Sigmoid colon (tissue), 7 donors: ENCODE results near the gene FASN. TPM values are rescaled to one million over a fixed set of nuclear protein-coding genes. Genes with fewer than 3 reads are reported as not detected.

Experiments used
- DNase-seq: peaks from one replicate; pipeline ENCODE4 v3.0.0-alpha.2; 2019
- H3K27ac ChIP-seq, 4 donors: fragments of 200-600 bp; sonication (generic); one replicate each; pipeline ENCODE4 v1.5.1; 2016 to 2019; ENCODE audit warnings: mild to moderate bottlenecking in 1 of 4
- H3K27me3 ChIP-seq, 3 donors: fragments of 200-600 bp; sonication (generic); one replicate each; pipeline ENCODE4 v1.5.1; 2019; ENCODE audit warnings: mild to moderate bottlenecking in 1 of 3
- H3K36me3 ChIP-seq, 4 donors: fragments of 200-600 bp; sonication (generic); one replicate each; pipeline ENCODE4 v1.5.1; 2016 to 2019
- H3K4me1 ChIP-seq, 4 donors: fragments of 200-600 bp; sonication (generic); one replicate each; pipeline ENCODE4 v1.5.1; 2017 to 2019
- H3K4me3 ChIP-seq, 4 donors: fragments of 200-600 bp; sonication (generic); one replicate each; pipeline ENCODE4 v1.5.1; 2017 to 2019; ENCODE audit warnings: mild to moderate bottlenecking in 2 of 4, moderate library complexity in 1 of 4
- H3K9me3 ChIP-seq, 4 donors: fragments of 200-600 bp in 3 of 4; sonication (generic) in 3 of 4; one replicate each; pipeline versions ENCODE4 v1.5.1 to v1.6.1; 2013 to 2019
- CTCF ChIP-seq, 4 experiments: fragments of 450-650 bp in 3 of 4; fragments of 200-600 bp in 1 of 4; IDR thresholded peaks; one replicate each; pipeline ENCODE4 v1.5.1; 2016 to 2019; ENCODE audit warnings: antibody characterized with exemption in 4 of 4, mild to moderate bottlenecking in 3 of 4, moderate library complexity in 2 of 4
- EP300 ChIP-seq, 4 donors: sonication (generic); formaldehyde crosslinking; IDR thresholded peaks; one replicate each; pipeline ENCODE4 v1.6.1; 2017; ENCODE audit warnings: antibody characterized with exemption in 4 of 4
- POLR2A ChIP-seq, 2 donors: fragments of 450-650 bp; IDR thresholded peaks; one replicate each; pipeline ENCODE4 v1.6.1; 2016; ENCODE audit warnings: antibody characterized with exemption in 2 of 2, mild to moderate bottlenecking in 2 of 2, moderate library complexity in 2 of 2
- POLR2AphosphoS5 ChIP-seq, 4 donors: sonication (generic); formaldehyde crosslinking; IDR thresholded peaks; one replicate each; pipeline ENCODE4 v1.6.1; 2017; ENCODE audit warnings: antibody characterized with exemption in 4 of 4
- WGBS, 2 donors: extraction: QIAGEN DNeasy Blood & Tissue Kit; methylation state at CpG; one replicate each; pipeline ENCODE4 v1.1.7; 2013; 5-methylcytosine and 5-hydroxymethylcytosine counted together
- intact Hi-C: fragments of 100-400 bp; cut with DNase I; formaldehyde crosslinking; loops from one replicate; pipeline ENCODE4 v1.15.1; 2023
- polyA plus RNA-seq, 3 donors: library from polyadenylated mRNA; stranded (reverse); fragments of 200-250 nt; gene quantifications; one replicate each; pipeline ENCODE4 v1.2.3, GENCODE V29; 2013
- total RNA-seq, 4 donors: library from RNA; depleted of rRNA; stranded (reverse); fragments of >200 nt; gene quantifications; one replicate each; pipeline ENCODE4 v1.1.0, GENCODE V29; 2016
- donor health status: healthy with polysubstance abuse.
- donor health status: Bipolar disorder and iron deficiency.
- donor health status: healthy.

The FASN gene
- total and polyA plus RNA-seq, 7 donors, result 12.7 to 152 (median 18.0) TPM

- Histone ChIP-seq H3K4me1 (peaks cover 0 to 25% (median 22%) of the 10 kb centered on the region in 4 donors), H3K4me3 (peak overlapping the region in 2 of 4 donors; percentile 50 to 58), H3K27ac (no peak overlapping the region), H3K27me3 (peaks cover 6 to 21% (median 18%) of the 10 kb centered on the region in 3 donors), H3K36me3 (no peaks in the 10 kb centered on the region), H3K9me3 (no peaks in the 10 kb centered on the region)
- no peak for TF ChIP-seq POLR2A (IDR thresholded peaks at IDR 0.05)
- TF ChIP-seq CTCF (IDR thresholded peaks at IDR 0.05), result no peak
- no peak for TF ChIP-seq POLR2AphosphoS5 (IDR thresholded peaks at IDR 0.05)
- no peak for TF ChIP-seq EP300 (IDR thresholded peaks at IDR 0.05)
- WGBS, 2 donors, result 63 to 71% methylated on average over 31 of the region's 31 CpGs
- intact Hi-C loops, result loop anchor here (1.0 kb wide), 1 partner anchor 124 kb away; no protein-coding TSS in a partner anchor
- DNase-seq, result no peak
These were observed 68.0 kb downstream of the FASN start for GRCh38 chr17:82029990-82030469.

- no peak overlapping the region for H3K4me3 ChIP-seq
- peaks cover 6 to 21% (median 18%) of the 10 kb centered on the region in 3 donors for H3K27me3 ChIP-seq
- 96% methylated on average over 16 of the region's 16 CpGs for WGBS, 2 donors
- H3K27ac ChIP-seq, result no peak overlapping the region
- no peak for DNase-seq
- no peaks in the 10 kb centered on the region for H3K36me3 ChIP-seq
- TF ChIP-seq POLR2A (IDR thresholded peaks at IDR 0.05), result no peak
- TF ChIP-seq POLR2AphosphoS5 (IDR thresholded peaks at IDR 0.05), result no peak
- TF ChIP-seq EP300 (IDR thresholded peaks at IDR 0.05), result no peak
- TF ChIP-seq CTCF (IDR thresholded peaks at IDR 0.05), result no peak
- H3K4me1 ChIP-seq, result peaks cover 0 to 26% (median 25%) of the 10 kb centered on the region in 4 donors
- no peaks in the 10 kb centered on the region for H3K9me3 ChIP-seq
- intact Hi-C loops, result no loop called here
These were observed 68.6 kb downstream of the FASN start for GRCh38 chr17:82029391-82029790.

GRCh38 chr17:82028966-82029365 lies 69.1 kb downstream of the FASN start:
- no peak overlapping the region for H3K4me3 ChIP-seq
- TF ChIP-seq POLR2A (IDR thresholded peaks at IDR 0.05) (no peak), POLR2AphosphoS5 (IDR thresholded peaks at IDR 0.05) (no peak), CTCF (IDR thresholded peaks at IDR 0.05) (no peak), EP300 (IDR thresholded peaks at IDR 0.05) (no peak)
- H3K27me3 ChIP-seq, result peaks cover 6 to 21% (median 18%) of the 10 kb centered on the region in 3 donors
- WGBS, 2 donors, result 97% methylated on average over 9 of the region's 9 CpGs
- DNase-seq, result no peak
- peaks cover 0 to 30% (median 29%) of the 10 kb centered on the region in 4 donors for H3K4me1 ChIP-seq
- intact Hi-C loops, result no loop called here
- H3K9me3 ChIP-seq, result no peaks in the 10 kb centered on the region
- no peaks in the 10 kb centered on the region for H3K36me3 ChIP-seq
- H3K27ac ChIP-seq, result no peak overlapping the region

Other genes starting within 250 kb of the FASN start
- gene P4HB, start 237.7 kb downstream of the FASN start, total RNA-seq, result 100 to 1,000 TPM; 201 to 338 (median 268) TPM
- 100 to 1,000 TPM; 153 to 750 (median 227) TPM for gene P4HB, start 237.7 kb downstream of the FASN start, polyA plus RNA-seq
- 10 to 100 TPM; 67.0 to 99.5 (median 74.1) TPM for gene ARHGDIA, start 226.9 kb downstream of the FASN start, total RNA-seq
- 100 to 1,000 TPM; 252 to 452 (median 385) TPM for gene ARHGDIA, start 226.9 kb downstream of the FASN start, polyA plus RNA-seq
- gene ALYREF, start 206.7 kb downstream of the FASN start, total RNA-seq, result 10 to 100 TPM; 39.2 to 44.0 (median 42.6) TPM
- 10 to 100 TPM; 30.6 to 91.4 (median 35.4) TPM for gene ALYREF, start 206.7 kb downstream of the FASN start, polyA plus RNA-seq
- gene ANAPC11, start 206.5 kb downstream of the FASN start, total RNA-seq, result 100 to 1,000 TPM in 3 of 4 donors, 10 to 100 TPM in 1; 93.3 to 185 (median 158) TPM
- gene ANAPC11, start 206.5 kb downstream of the FASN start, polyA plus RNA-seq, result 100 to 1,000 TPM; 198 to 203 (median 202) TPM
- 1 to 10 TPM in 1 of 4 donors, under 1 TPM in 2, not detected in 1; 0.27 to 1.8 (median 0.71) TPM for gene NPB, start 196.0 kb downstream of the FASN start, total RNA-seq
- under 1 TPM in 1 of 3 donors, not detected in 2; 0.87 TPM for gene NPB, start 196.0 kb downstream of the FASN start, polyA plus RNA-seq
- 10 to 100 TPM; 11.4 to 24.6 (median 19.3) TPM for gene PCYT2, start 186.8 kb downstream of the FASN start, total RNA-seq
- 10 to 100 TPM; 21.6 to 86.4 (median 40.7) TPM for gene PCYT2, start 186.8 kb downstream of the FASN start, polyA plus RNA-seq
- 10 to 100 TPM; 11.4 to 31.6 (median 14.1) TPM for gene SIRT7, start 180.1 kb downstream of the FASN start, total RNA-seq
- 10 to 100 TPM; 28.8 to 62.2 (median 39.1) TPM for gene SIRT7, start 180.1 kb downstream of the FASN start, polyA plus RNA-seq
- 10 to 100 TPM; 16.4 to 21.9 (median 17.0) TPM for gene MAFG, start 170.5 kb downstream of the FASN start, total RNA-seq
- gene MAFG, start 170.5 kb downstream of the FASN start, polyA plus RNA-seq, result 10 to 100 TPM in 1 of 3 donors, 1 to 10 TPM in 2; 8.8 to 21.9 (median 9.0) TPM
- gene PYCR1, start 160.9 kb downstream of the FASN start, total RNA-seq, result 1 to 10 TPM; 1.1 to 9.1 (median 2.8) TPM
- gene PYCR1, start 160.9 kb downstream of the FASN start, polyA plus RNA-seq, result 10 to 100 TPM; 34.2 to 64.9 (median 49.7) TPM
- gene MYADML2, start 151.0 kb downstream of the FASN start, total RNA-seq, result not detected
- not detected for gene MYADML2, start 151.0 kb downstream of the FASN start, polyA plus RNA-seq
- gene NOTUM, start 137.0 kb downstream of the FASN start, total RNA-seq, result not detected
- gene NOTUM, start 137.0 kb downstream of the FASN start, polyA plus RNA-seq, result under 1 TPM in 1 of 3 donors, not detected in 2; 0.22 TPM
- gene ASPSCR1, start 120.6 kb downstream of the FASN start, total RNA-seq, result 10 to 100 TPM in 3 of 4 donors, 1 to 10 TPM in 1; 9.3 to 27.7 (median 19.3) TPM
- 10 to 100 TPM; 23.4 to 35.9 (median 25.8) TPM for gene ASPSCR1, start 120.6 kb downstream of the FASN start, polyA plus RNA-seq
- gene CENPX, start 75.4 kb downstream of the FASN start, total RNA-seq, result 100 to 1,000 TPM in 3 of 4 donors, 10 to 100 TPM in 1; 78.4 to 164 (median 124) TPM
- gene CENPX, start 75.4 kb downstream of the FASN start, polyA plus RNA-seq, result 100 to 1,000 TPM; 249 to 273 (median 258) TPM
- gene LRRC45, start 74.9 kb downstream of the FASN start, total RNA-seq, result 1 to 10 TPM; 5.3 to 8.8 (median 6.9) TPM
- 10 to 100 TPM in 1 of 3 donors, 1 to 10 TPM in 2; 6.6 to 28.6 (median 6.7) TPM for gene LRRC45, start 74.9 kb downstream of the FASN start, polyA plus RNA-seq
- gene RAC3, start 66.6 kb downstream of the FASN start, total RNA-seq, result 1 to 10 TPM in 3 of 4 donors, under 1 TPM in 1; 0.99 to 6.1 (median 2.8) TPM
- gene RAC3, start 66.6 kb downstream of the FASN start, polyA plus RNA-seq, result 10 to 100 TPM in 1 of 3 donors, 1 to 10 TPM in 1, under 1 TPM in 1; 0.60 to 11.8 (median 2.8) TPM
- 10 to 100 TPM; 44.3 to 94.8 (median 86.3) TPM for gene DCXR, start 60.5 kb downstream of the FASN start, total RNA-seq
- 100 to 1,000 TPM; 130 to 163 (median 147) TPM for gene DCXR, start 60.5 kb downstream of the FASN start, polyA plus RNA-seq
- 10 to 100 TPM; 31.7 to 37.4 (median 33.7) TPM for gene RFNG, start 46.4 kb downstream of the FASN start, total RNA-seq
- gene RFNG, start 46.4 kb downstream of the FASN start, polyA plus RNA-seq, result 10 to 100 TPM; 13.6 to 38.6 (median 23.4) TPM
- 10 to 100 TPM; 64.6 to 75.4 (median 69.8) TPM for gene GPS1, start 46.3 kb downstream of the FASN start, total RNA-seq
- 10 to 100 TPM; 67.3 to 83.6 (median 69.1) TPM for gene GPS1, start 46.3 kb downstream of the FASN start, polyA plus RNA-seq
- gene DUS1L, start 32.4 kb downstream of the FASN start, total RNA-seq, result 10 to 100 TPM; 31.3 to 71.0 (median 54.2) TPM
- gene DUS1L, start 32.4 kb downstream of the FASN start, polyA plus RNA-seq, result 100 to 1,000 TPM in 1 of 3 donors, 10 to 100 TPM in 2; 68.5 to 119 (median 84.2) TPM
- 10 to 100 TPM; 13.3 to 34.1 (median 20.8) TPM for gene CCDC57, start 114.6 kb upstream of the FASN start, total RNA-seq
- 10 to 100 TPM; 17.4 to 47.8 (median 25.4) TPM for gene CCDC57, start 114.6 kb upstream of the FASN start, polyA plus RNA-seq
- gene SLC16A3, start 130.8 kb upstream of the FASN start, total RNA-seq, result 10 to 100 TPM in 3 of 4 donors, 1 to 10 TPM in 1; 9.6 to 19.7 (median 11.6) TPM
- 100 to 1,000 TPM in 1 of 3 donors, 10 to 100 TPM in 2; 10.8 to 140 (median 37.9) TPM for gene SLC16A3, start 130.8 kb upstream of the FASN start, polyA plus RNA-seq
- gene CSNK1D, start 175.5 kb upstream of the FASN start, total RNA-seq, result 10 to 100 TPM; 45.1 to 61.2 (median 48.9) TPM
- 100 to 1,000 TPM in 1 of 3 donors, 10 to 100 TPM in 2; 55.9 to 142 (median 86.2) TPM for gene CSNK1D, start 175.5 kb upstream of the FASN start, polyA plus RNA-seq
- gene CD7, start 219.4 kb upstream of the FASN start, total RNA-seq, result 1 to 10 TPM in 2 of 4 donors, not detected in 2; 2.8 to 4.3 TPM
- 10 to 100 TPM in 1 of 3 donors, 1 to 10 TPM in 1, under 1 TPM in 1; 0.60 to 38.3 (median 4.6) TPM for gene CD7, start 219.4 kb upstream of the FASN start, polyA plus RNA-seq
- gene SECTM1, start 235.5 kb upstream of the FASN start, total RNA-seq, result 10 to 100 TPM in 2 of 4 donors, 1 to 10 TPM in 2; 8.4 to 56.9 (median 10.5) TPM
- 100 to 1,000 TPM in 1 of 3 donors, 10 to 100 TPM in 2; 64.3 to 105 (median 80.8) TPM for gene SECTM1, start 235.5 kb upstream of the FASN start, polyA plus RNA-seq